ENCODE measurements around the gene IL17D. TPM values are rescaled to one million over a fixed set of nuclear protein-coding genes. Genes with fewer than 3 reads are reported as not detected.

IL17D gene
- total and polyA plus RNA-seq, 2 experiments from 2014 or later = 1.6 to 2.3 TPM

DNA sequence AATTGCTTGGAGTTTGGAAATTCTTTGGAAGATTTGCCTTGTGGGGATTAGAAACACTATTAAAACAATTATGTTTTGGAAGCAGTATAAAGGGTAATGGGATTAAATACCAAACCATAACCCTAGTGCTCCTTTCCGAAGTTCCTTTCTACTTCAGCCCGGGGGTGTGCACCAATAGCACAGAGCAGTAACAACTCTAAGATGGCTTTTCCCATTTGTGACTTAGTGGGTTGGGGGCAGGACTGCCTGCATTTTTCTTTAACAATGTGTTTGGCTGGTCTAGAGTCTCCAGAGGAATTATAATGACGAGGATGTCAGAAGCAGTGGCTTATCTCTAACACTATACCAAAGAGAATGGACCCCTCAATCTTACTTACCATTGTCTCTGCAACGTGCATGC, 11.9 kb upstream of the IL17D start:
- no peaks in the 10 kb centered on the region for H3K79me2 ChIP-seq (replicated peaks; ENCODE audit: insufficient read depth)
- no peak overlapping the region for H2AFZ ChIP-seq
- Mint-ChIP-seq H3K9me3 (no peaks in the 10 kb centered on the region), H3K4me1 (peaks cover 12% of the 10 kb centered on the region), H3K4me3 (no peak overlapping the region), H3K27me3 (ENCODE audit: insufficient read depth, low read depth, poor library complexity) (no peaks in the 10 kb centered on the region), H3K27ac (no peak overlapping the region), H3K36me3 (ENCODE audit: low read depth) (no peaks in the 10 kb centered on the region)
- H3K4me1 ChIP-seq (ENCODE audit: insufficient read depth) = peaks cover 12% of the 10 kb centered on the region
- H4K20me1 ChIP-seq (replicated peaks; ENCODE audit: insufficient read depth) = no peaks in the 10 kb centered on the region
- H3K4me3 ChIP-seq = no peak overlapping the region
- DNase-seq (ENCODE audit: low spot score) = no peak
- no peaks in the 10 kb centered on the region for H3F3A ChIP-seq (replicated peaks; ENCODE audit: low read depth)
- H3K27me3 ChIP-seq (ENCODE audit: insufficient read depth) = no peaks in the 10 kb centered on the region
- no peaks in the 10 kb centered on the region for H3K36me3 ChIP-seq (ENCODE audit: insufficient read depth)
- no peaks in the 10 kb centered on the region for H3K9me2 ChIP-seq (ENCODE audit: insufficient read depth)
- TF ChIP-seq CREB1 (CRISPR knock-in tag; IDR thresholded peaks at IDR 0.05; ENCODE audit: low read depth) = no peak
- TF ChIP-seq EZH2phosphoT487 (IDR thresholded peaks at IDR 0.05; ENCODE audit: unreplicated experiment) = no peak
- TF ChIP-seq EZH2 (IDR thresholded peaks at IDR 0.05; ENCODE audit: low read depth, unreplicated experiment) = no peak
- TF ChIP-seq STAT1 (IDR thresholded peaks at IDR 0.05; ENCODE audit: unreplicated experiment) = no peak
- H3K4me2 ChIP-seq = no peak overlapping the region
- no peak overlapping the region for H3K27ac ChIP-seq (ENCODE audit: low read depth)
- ATAC-seq = no peak

DNA sequence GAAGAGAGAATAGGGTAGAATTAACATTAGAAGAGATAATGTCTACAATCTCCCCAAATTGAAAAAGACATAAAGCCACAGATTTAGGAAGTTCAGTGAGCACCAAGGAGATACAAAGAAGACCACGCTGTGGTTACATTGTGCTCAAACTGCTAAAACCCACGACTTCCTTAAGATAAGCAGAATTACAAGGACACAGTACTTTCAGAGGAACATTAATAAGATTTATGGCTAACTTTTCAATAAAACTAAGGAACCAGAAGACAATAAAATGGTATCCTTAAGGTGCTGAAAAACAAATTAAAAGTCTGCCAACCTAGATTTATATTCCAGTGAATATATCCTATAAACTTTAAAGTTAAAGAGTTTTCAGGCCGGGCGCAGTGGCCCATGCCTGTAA, 7.4 kb upstream of the IL17D start:
- H3K36me3 Mint-ChIP-seq (ENCODE audit: low read depth) = no peaks in the 10 kb centered on the region
- TF ChIP-seq EZH2phosphoT487 (IDR thresholded peaks at IDR 0.05; ENCODE audit: unreplicated experiment) (no peak), ZNF331 (CRISPR knock-in tag; IDR thresholded peaks at IDR 0.05; ENCODE audit: low read depth) (no peak), EZH2 (IDR thresholded peaks at IDR 0.05; ENCODE audit: low read depth, unreplicated experiment) (no peak), ZNF114 (CRISPR knock-in tag; IDR thresholded peaks at IDR 0.05) (no peak), POLR2AphosphoS5 (IDR thresholded peaks at IDR 0.05; ENCODE audit: low read depth) (no peak)
- H3K4me3 Mint-ChIP-seq = no peak overlapping the region
- H3K27ac ChIP-seq (ENCODE audit: low read depth) = no peak overlapping the region
- no peak for ATAC-seq
- H3K9me3 Mint-ChIP-seq = no peaks in the 10 kb centered on the region
- H4K20me1 ChIP-seq (replicated peaks; ENCODE audit: insufficient read depth) = no peaks in the 10 kb centered on the region
- H3K27me3 Mint-ChIP-seq (ENCODE audit: insufficient read depth, low read depth, poor library complexity) = peaks cover 8% of the 10 kb centered on the region
- DNase-seq (ENCODE audit: low spot score) = no peak
- no peak overlapping the region for H3K4me3 ChIP-seq
- H3K4me1 Mint-ChIP-seq = no peaks in the 10 kb centered on the region
- H2AFZ ChIP-seq = no peak overlapping the region
- no peak overlapping the region for H3K27ac Mint-ChIP-seq
- H3K4me1 ChIP-seq (ENCODE audit: insufficient read depth) = no peaks in the 10 kb centered on the region
- H3K27me3 ChIP-seq (ENCODE audit: insufficient read depth) = peaks cover 11% of the 10 kb centered on the region
- no peak overlapping the region for H3K4me2 ChIP-seq
- H3K9me2 ChIP-seq (ENCODE audit: insufficient read depth) = no peaks in the 10 kb centered on the region
- H3K36me3 ChIP-seq (ENCODE audit: insufficient read depth) = no peaks in the 10 kb centered on the region
- no peaks in the 10 kb centered on the region for H3K79me2 ChIP-seq (replicated peaks; ENCODE audit: insufficient read depth)
- no peaks in the 10 kb centered on the region for H3F3A ChIP-seq (replicated peaks; ENCODE audit: low read depth)

DNA sequence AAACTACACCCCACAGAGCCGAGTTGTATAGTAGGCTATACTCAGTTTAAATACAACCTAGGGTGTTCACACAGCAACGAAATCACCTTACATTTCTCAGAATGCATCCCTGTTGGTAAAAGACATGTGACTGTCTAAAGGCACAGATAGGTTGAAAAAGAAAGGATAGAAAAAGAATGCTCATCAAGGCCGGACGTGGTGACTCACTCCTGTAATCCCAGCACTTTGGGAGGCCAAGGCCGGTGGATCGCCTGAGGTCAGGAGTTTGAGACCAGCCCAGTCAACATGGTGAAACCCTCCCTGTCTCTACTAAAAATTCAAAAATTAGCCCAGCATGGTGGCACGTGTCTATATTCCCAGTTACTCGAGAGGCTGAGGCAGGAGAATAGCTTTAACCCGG, 3.8 kb upstream of the IL17D start:
- Histone ChIP-seq H3K4me3 (no peak overlapping the region), H4K20me1 (replicated peaks; ENCODE audit: insufficient read depth) (no peaks in the 10 kb centered on the region), H3K9me2 (ENCODE audit: insufficient read depth) (no peaks in the 10 kb centered on the region), H3K36me3 (ENCODE audit: insufficient read depth) (no peaks in the 10 kb centered on the region), H3K4me2 (no peak overlapping the region), H3K27me3 (ENCODE audit: insufficient read depth) (peaks cover 33% of the 10 kb centered on the region), H3F3A (replicated peaks; ENCODE audit: low read depth) (peaks cover 2% of the 10 kb centered on the region; the same call in 1 of the 2 replicates), H3K4me1 (ENCODE audit: insufficient read depth) (peaks cover 7% of the 10 kb centered on the region), H3K79me2 (replicated peaks; ENCODE audit: insufficient read depth) (no peaks in the 10 kb centered on the region), H3K27ac (ENCODE audit: low read depth) (no peak overlapping the region), H2AFZ (no peak overlapping the region)
- ATAC-seq (no peak), DNase-seq (ENCODE audit: low spot score) (no peak)
- H3K36me3 Mint-ChIP-seq (ENCODE audit: low read depth) = no peaks in the 10 kb centered on the region; the same call in 2 of the 3 replicates
- peaks cover 5% of the 10 kb centered on the region for H3K4me1 Mint-ChIP-seq
- H3K27me3 Mint-ChIP-seq (ENCODE audit: insufficient read depth, low read depth, poor library complexity) = peaks cover 30% of the 10 kb centered on the region
- no peak overlapping the region for H3K27ac Mint-ChIP-seq
- H3K9me3 Mint-ChIP-seq = no peaks in the 10 kb centered on the region
- no peak overlapping the region for H3K4me3 Mint-ChIP-seq
- TF ChIP-seq STAT1 (IDR thresholded peaks at IDR 0.05; ENCODE audit: unreplicated experiment) (no peak), NANOG (IDR thresholded peaks at IDR 0.05; ENCODE audit: borderline replicate concordance) (no peak), ZNF114 (CRISPR knock-in tag; IDR thresholded peaks at IDR 0.05) (no peak), ETS1 (IDR thresholded peaks at IDR 0.05) (no peak), POLR2AphosphoS5 (IDR thresholded peaks at IDR 0.05; ENCODE audit: low read depth) (no peak), CREB1 (CRISPR knock-in tag; IDR thresholded peaks at IDR 0.05; ENCODE audit: low read depth) (no peak)
- TF ChIP-seq, protein P1, sequence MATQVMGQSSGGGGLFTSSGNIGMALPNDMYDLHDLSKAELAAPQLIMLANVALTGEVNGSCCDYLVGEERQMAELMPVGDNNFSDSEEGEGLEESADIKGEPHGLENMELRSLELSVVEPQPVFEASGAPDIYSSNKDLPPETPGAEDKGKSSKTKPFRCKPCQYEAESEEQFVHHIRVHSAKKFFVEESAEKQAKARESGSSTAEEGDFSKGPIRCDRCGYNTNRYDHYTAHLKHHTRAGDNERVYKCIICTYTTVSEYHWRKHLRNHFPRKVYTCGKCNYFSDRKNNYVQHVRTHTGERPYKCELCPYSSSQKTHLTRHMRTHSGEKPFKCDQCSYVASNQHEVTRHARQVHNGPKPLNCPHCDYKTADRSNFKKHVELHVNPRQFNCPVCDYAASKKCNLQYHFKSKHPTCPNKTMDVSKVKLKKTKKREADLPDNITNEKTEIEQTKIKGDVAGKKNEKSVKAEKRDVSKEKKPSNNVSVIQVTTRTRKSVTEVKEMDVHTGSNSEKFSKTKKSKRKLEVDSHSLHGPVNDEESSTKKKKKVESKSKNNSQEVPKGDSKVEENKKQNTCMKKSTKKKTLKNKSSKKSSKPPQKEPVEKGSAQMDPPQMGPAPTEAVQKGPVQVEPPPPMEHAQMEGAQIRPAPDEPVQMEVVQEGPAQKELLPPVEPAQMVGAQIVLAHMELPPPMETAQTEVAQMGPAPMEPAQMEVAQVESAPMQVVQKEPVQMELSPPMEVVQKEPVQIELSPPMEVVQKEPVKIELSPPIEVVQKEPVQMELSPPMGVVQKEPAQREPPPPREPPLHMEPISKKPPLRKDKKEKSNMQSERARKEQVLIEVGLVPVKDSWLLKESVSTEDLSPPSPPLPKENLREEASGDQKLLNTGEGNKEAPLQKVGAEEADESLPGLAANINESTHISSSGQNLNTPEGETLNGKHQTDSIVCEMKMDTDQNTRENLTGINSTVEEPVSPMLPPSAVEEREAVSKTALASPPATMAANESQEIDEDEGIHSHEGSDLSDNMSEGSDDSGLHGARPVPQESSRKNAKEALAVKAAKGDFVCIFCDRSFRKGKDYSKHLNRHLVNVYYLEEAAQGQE (IDR thresholded peaks at IDR 0.05; ENCODE audit: unreplicated experiment) = no peak

Measured in GM23338 (cell line).